BLaER1 treated with 17β-estradiol and CSF1 and Interleukin-3, amounts not matched to agents 10 nM and 100 nM (cell line): ENCODE results near the gene GAB1.
A peak's percentile ranks its signal among the peaks of the same experiment; 100 is the strongest.

Source experiments
- H3K27ac ChIP-seq, 11 experiments: shearing (Covaris generic); formaldehyde crosslinking; 2 replicates each; pipeline ENCODE4 v1.8.1; 2022
- H3K27me3 ChIP-seq, 11 experiments: shearing (Covaris generic); formaldehyde crosslinking; 2 replicates each; pipeline ENCODE4 v1.8.1; 2022
- H3K36me3 ChIP-seq, 11 experiments: shearing (Covaris generic); formaldehyde crosslinking; 2 replicates each; pipeline ENCODE4 v1.8.1; 2022
- H3K4me1 ChIP-seq, 10 experiments: shearing (Covaris generic); formaldehyde crosslinking; 2 replicates each; pipeline ENCODE4 v1.8.1; 2022
- H3K4me2 ChIP-seq, 11 experiments: shearing (Covaris generic); formaldehyde crosslinking; 2 replicates each; pipeline ENCODE4 v1.8.1; 2022
- H3K4me3 ChIP-seq, 10 experiments: shearing (Covaris generic); formaldehyde crosslinking; 2 replicates each; pipeline ENCODE4 v1.8.1; 2022
- H3K9ac ChIP-seq, 11 experiments: shearing (Covaris generic); formaldehyde crosslinking; 2 replicates each; pipeline ENCODE4 v1.8.1; 2022
- H3K9me3 ChIP-seq, 11 experiments: shearing (Covaris generic); formaldehyde crosslinking; replicated peaks in 1 of 11; 2 replicates each; pipeline ENCODE4 v1.8.1; 2022
- H4K20me1 ChIP-seq, 11 experiments: shearing (Covaris generic); formaldehyde crosslinking; 2 replicates each; pipeline ENCODE4 v1.8.1; 2022
- Cebpa-rat ChIP-seq, 11 experiments: shearing (Covaris generic); IDR thresholded peaks; 2 replicates each; pipeline ENCODE4 v1.8.1; 2022

Gene GAB1

GRCh38 chr4:143352720-143353119 is 16.0 kb downstream of the GAB1 start:
- Histone ChIP-seq H3K9me3 (peaks cover 0 to 28% (median 13%) of the 10 kb centered on the region in 11 experiments; a peak in 14 of 22 replicates), H3K27me3 (no peaks in the 10 kb centered on the region), H4K20me1 (peaks cover 0 to 46% (median 13%) of the 10 kb centered on the region in 11 experiments; a peak in 11 of 22 replicates), H3K4me2 (peak overlapping the region in 6 of 11 experiments; percentile 56 to 71 (median 69); a peak in 6 of 22 replicates), H3K4me1 (peaks cover 29 to 64% (median 49%) of the 10 kb centered on the region in 10 experiments), H3K27ac (peak overlapping the region in 5 of 11 experiments; percentile 7 to 62 (median 60); a peak in 8 of 22 replicates), H3K9ac (0 out of 22 replicates have a peak overlapping the region, but pooled peaks of 1 of the 11 experiments have one; percentile 11), H3K4me3 (no peak overlapping the region), H3K36me3 (peaks cover 0 to 21% (median 16%) of the 10 kb centered on the region in 11 experiments; a peak in 17 of 22 replicates)
- TF ChIP-seq Cebpa-rat (IDR thresholded peaks at IDR 0.05): no peak

GRCh38 chr4:143353797-143354196 is 17.1 kb downstream of the GAB1 start:
- Histone ChIP-seq H3K4me1 (peaks cover 39 to 75% (median 60%) of the 10 kb centered on the region in 10 experiments), H4K20me1 (peaks cover 0 to 46% (median 13%) of the 10 kb centered on the region in 11 experiments; a peak in 11 of 22 replicates), H3K4me2 (peak overlapping the region in 2 of 11 experiments; percentile 5 to 7; a peak in 1 of 22 replicates), H3K9me3 (peaks cover 0 to 23% (median 13%) of the 10 kb centered on the region in 11 experiments; a peak in 14 of 22 replicates), H3K27ac (peak overlapping the region in 2 of 11 experiments; percentile 6 to 22; a peak in 1 of 22 replicates), H3K36me3 (peaks cover 0 to 21% (median 16%) of the 10 kb centered on the region in 11 experiments; a peak in 17 of 22 replicates), H3K4me3 (no peak overlapping the region), H3K27me3 (no peaks in the 10 kb centered on the region), H3K9ac (no peak overlapping the region)
- TF ChIP-seq Cebpa-rat (IDR thresholded peaks at IDR 0.05): no peak

GRCh38 chr4:143354990-143355389 is 18.3 kb downstream of the GAB1 start:
- no peak overlapping the region for H3K9ac ChIP-seq
- H3K4me2 ChIP-seq: peak overlapping the region in 7 of 11 experiments; percentile 5 to 81 (median 16); a peak in 7 of 22 replicates
- no peak overlapping the region for H3K4me3 ChIP-seq
- H3K9me3 ChIP-seq: peaks cover 0 to 13% (median 4%) of the 10 kb centered on the region in 11 experiments; a peak in 12 of 22 replicates
- TF ChIP-seq Cebpa-rat (IDR thresholded peaks at IDR 0.05): no peak
- H4K20me1 ChIP-seq: peaks cover 0 to 45% (median 13%) of the 10 kb centered on the region in 11 experiments; a peak in 11 of 22 replicates
- H3K27me3 ChIP-seq: no peaks in the 10 kb centered on the region
- peaks cover 51 to 86% (median 71%) of the 10 kb centered on the region in 10 experiments for H3K4me1 ChIP-seq
- peaks cover 0 to 18% (median 13%) of the 10 kb centered on the region in 11 experiments; a peak in 15 of 22 replicates for H3K36me3 ChIP-seq
- peak overlapping the region in 1 of 11 experiments; percentile 9; a peak in 3 of 22 replicates for H3K27ac ChIP-seq

GRCh38 chr4:143355540-143356217 is 19.0 kb downstream of the GAB1 start:
- Histone ChIP-seq H3K4me1 (peaks cover 58 to 91% (median 77%) of the 10 kb centered on the region in 10 experiments), H3K27me3 (no peaks in the 10 kb centered on the region), H3K9ac (no peak overlapping the region), H4K20me1 (peaks cover 0 to 38% (median 13%) of the 10 kb centered on the region in 11 experiments; a peak in 11 of 22 replicates), H3K9me3 (peaks cover 0 to 8% (median 3%) of the 10 kb centered on the region in 11 experiments; a peak in 6 of 22 replicates), H3K4me2 (peak overlapping the region in 10 of 11 experiments; percentile 1 to 81 (median 13); a peak in 14 of 22 replicates), H3K36me3 (peaks cover 0 to 16% (median 8%) of the 10 kb centered on the region in 11 experiments; a peak in 11 of 22 replicates), H3K4me3 (no peak overlapping the region), H3K27ac (peak overlapping the region in 2 of 11 experiments; percentile 9 to 40; a peak in 4 of 22 replicates)
- no peak for TF ChIP-seq Cebpa-rat (IDR thresholded peaks at IDR 0.05)

DNA sequence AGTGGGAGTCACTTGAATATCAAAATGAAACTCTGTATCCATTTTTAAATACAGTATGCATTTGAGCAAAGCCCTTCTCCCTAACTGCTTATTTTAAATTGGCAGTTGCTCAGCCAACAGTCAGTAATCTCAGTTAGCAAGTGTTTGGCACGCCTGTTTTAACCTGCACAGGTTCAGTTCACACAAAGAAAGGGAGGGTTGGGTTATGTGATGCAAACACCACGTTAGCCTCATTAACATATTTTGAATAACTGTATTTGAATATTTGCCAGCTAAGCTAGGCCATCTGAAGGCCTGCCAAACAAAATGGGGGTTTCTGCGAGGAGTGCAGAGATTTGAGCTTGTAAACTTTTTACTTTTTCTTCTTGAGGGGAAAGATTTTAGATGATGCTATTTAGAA is 19.8 kb downstream of the GAB1 start:
- H3K4me2 ChIP-seq: peak overlapping the region in 8 of 11 experiments; percentile 10 to 90 (median 36); a peak in 11 of 22 replicates
- no peaks in the 10 kb centered on the region for H3K9me3 ChIP-seq
- H3K4me3 ChIP-seq: no peak overlapping the region
- H3K36me3 ChIP-seq: peaks cover 0 to 13% (median 1%) of the 10 kb centered on the region in 11 experiments; a peak in 7 of 22 replicates
- H3K9ac ChIP-seq: no peak overlapping the region
- H4K20me1 ChIP-seq: peaks cover 0 to 32% (median 9%) of the 10 kb centered on the region in 11 experiments; a peak in 11 of 22 replicates
- H3K27me3 ChIP-seq: no peaks in the 10 kb centered on the region
- peak overlapping the region in 3 of 11 experiments; percentile 89 to 94 (median 90); a peak in 3 of 22 replicates for H3K27ac ChIP-seq
- TF ChIP-seq Cebpa-rat (IDR thresholded peaks at IDR 0.05): no peak
- peaks cover 62 to 91% (median 77%) of the 10 kb centered on the region in 10 experiments for H3K4me1 ChIP-seq

DNA sequence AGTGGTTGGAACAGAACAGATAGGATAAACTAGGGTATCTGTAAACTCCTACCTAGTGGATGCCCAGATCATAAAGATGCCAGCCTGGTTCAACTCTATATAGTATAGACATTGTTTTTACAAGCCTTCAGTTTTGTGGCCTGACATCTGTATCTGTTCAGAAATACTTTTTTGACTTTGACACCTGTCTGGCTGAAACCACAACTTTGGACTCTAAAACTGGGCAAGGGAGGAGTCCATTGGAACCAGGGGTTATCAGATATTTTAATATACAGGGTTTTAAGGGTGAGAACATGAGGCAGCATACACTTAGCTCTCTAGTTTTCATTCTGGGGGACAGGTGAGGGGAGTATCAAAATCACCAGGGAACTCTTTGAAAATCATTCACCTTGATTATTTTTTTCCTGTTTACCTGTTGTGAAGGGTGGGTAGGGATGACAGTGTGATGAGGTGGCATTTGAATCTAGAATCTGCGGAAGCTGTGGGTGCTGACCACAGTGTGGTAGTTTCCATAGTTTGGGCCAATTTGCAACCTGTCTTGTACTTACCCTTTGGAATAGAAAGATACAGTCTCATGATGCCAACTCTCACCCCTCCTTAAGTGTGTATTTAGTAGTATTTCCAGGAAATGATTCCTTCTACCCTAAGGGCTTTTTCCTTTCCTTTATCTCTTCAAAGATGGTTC is 20.6 kb downstream of the GAB1 start:
- Histone ChIP-seq H3K9ac (no peak overlapping the region), H3K4me2 (peak overlapping the region in 8 of 11 experiments; percentile 30 to 90 (median 66); a peak in 14 of 22 replicates), H3K27ac (peak overlapping the region in 6 of 11 experiments; percentile 84 to 94 (median 90); a peak in 9 of 22 replicates), H4K20me1 (peaks cover 0 to 24% (median 2%) of the 10 kb centered on the region in 11 experiments; a peak in 9 of 22 replicates), H3K4me3 (no peak overlapping the region), H3K36me3 (peaks cover 0 to 13% (median 0%) of the 10 kb centered on the region in 11 experiments; a peak in 5 of 22 replicates), H3K27me3 (no peaks in the 10 kb centered on the region), H3K4me1 (peaks cover 59 to 91% (median 77%) of the 10 kb centered on the region in 10 experiments), H3K9me3 (no peaks in the 10 kb centered on the region)
- TF ChIP-seq Cebpa-rat (IDR thresholded peaks at IDR 0.05): no peak

DNA sequence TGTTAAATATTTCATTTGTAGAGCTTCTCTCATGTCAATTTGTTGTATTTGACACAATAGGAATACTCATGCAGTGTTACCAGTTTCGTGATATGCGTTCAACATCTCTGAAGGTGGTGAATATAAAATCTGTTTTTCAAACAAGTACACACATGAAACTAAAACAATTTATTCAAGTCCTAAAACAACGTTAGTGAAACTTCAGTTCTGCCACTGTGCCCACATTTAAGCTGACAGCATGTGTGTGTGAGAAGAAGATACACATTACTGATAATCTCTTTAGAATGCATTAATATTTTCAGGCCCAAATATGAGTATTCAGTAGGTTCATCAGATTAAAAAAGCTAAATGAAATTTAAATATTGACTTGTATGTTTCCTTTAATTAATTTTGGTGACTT is 21.7 kb downstream of the GAB1 start:
- Histone ChIP-seq H4K20me1 (peaks cover 0 to 15% (median 0%) of the 10 kb centered on the region in 11 experiments; a peak in 9 of 22 replicates), H3K36me3 (peaks cover 0 to 13% (median 5%) of the 10 kb centered on the region in 11 experiments; a peak in 6 of 22 replicates), H3K27me3 (no peaks in the 10 kb centered on the region), H3K9me3 (peaks cover 0 to 4% (median 0%) of the 10 kb centered on the region in 11 experiments; a peak in 1 of 22 replicates), H3K4me1 (peaks cover 63 to 89% (median 81%) of the 10 kb centered on the region in 10 experiments), H3K4me2 (peak overlapping the region; percentile 75 to 92 (median 83); a peak in 21 of 22 replicates), H3K27ac (peak overlapping the region; percentile 60 to 94 (median 84); a peak in 21 of 22 replicates), H3K4me3 (peak overlapping the region in 3 of 10 experiments; percentile 38 to 43 (median 40); a peak in 7 of 20 replicates), H3K9ac (peak overlapping the region in 7 of 11 experiments; percentile 38 to 79 (median 74); a peak in 12 of 22 replicates)
- TF ChIP-seq Cebpa-rat (IDR thresholded peaks at IDR 0.05): no peak
